Suprapubic skin (tissue), 4 donors: ENCODE results near the gene TMEM54. TPM values are rescaled to one million over a fixed set of nuclear protein-coding genes. Genes with fewer than 3 reads are reported as not detected.

Experiments used
- DNase-seq, 2 donors: peaks; one replicate each; pipeline ENCODE4 v3.0.0-alpha.2; 2019; ENCODE audit warnings: low spot score in 2 of 2
- H3K27ac ChIP-seq: fragments of 200-600 bp; sonication (generic); one replicate; pipeline ENCODE4 v1.5.1; 2019
- H3K27me3 ChIP-seq: fragments of 200-600 bp; sonication (generic); one replicate; pipeline ENCODE4 v1.5.1; 2019
- H3K36me3 ChIP-seq: fragments of 200-600 bp; sonication (generic); one replicate; pipeline ENCODE4 v1.5.1; 2019
- H3K4me1 ChIP-seq: fragments of 200-600 bp; sonication (generic); one replicate; pipeline ENCODE4 v1.5.1; 2019
- H3K4me3 ChIP-seq: fragments of 200-600 bp; sonication (generic); one replicate; pipeline ENCODE4 v1.5.1; 2019; ENCODE audit warnings: mild to moderate bottlenecking
- H3K9me3 ChIP-seq: fragments of 200-600 bp; sonication (generic); one replicate; pipeline ENCODE4 v1.5.1; 2019
- EP300 ChIP-seq: sonication (generic); formaldehyde crosslinking; IDR thresholded peaks from one replicate; pipeline ENCODE4 v1.6.1; 2017; ENCODE audit warnings: antibody characterized with exemption
- POLR2A ChIP-seq, 2 donors: fragments of 450-650 bp; IDR thresholded peaks; one replicate each; pipeline ENCODE4 v1.6.1; 2017; ENCODE audit warnings: antibody characterized with exemption in 2 of 2, mild to moderate bottlenecking in 2 of 2, moderate library complexity in 2 of 2
- POLR2AphosphoS5 ChIP-seq, 3 donors: sonication (generic); formaldehyde crosslinking; IDR thresholded peaks; one replicate each; pipeline ENCODE4 v1.6.1; 2017; ENCODE audit warnings: antibody characterized with exemption in 3 of 3
- WGBS: methylation state at CpG from one replicate; pipeline ENCODE4 v1.1.5; 2018; 5-methylcytosine and 5-hydroxymethylcytosine counted together
- total RNA-seq, 4 donors: library from RNA; depleted of rRNA; stranded (reverse); fragments of >200 nt; gene quantifications; one replicate each; pipeline ENCODE4 v1.1.0, GENCODE V29; 2016
- TF ChIP-seq, protein P1 (sequence below), 2 donors: fragments of 200-600 bp in 1 of 2; fragments of 450-650 bp in 1 of 2; sonication (generic) in 1 of 2; IDR thresholded peaks; one replicate each; pipeline ENCODE4 v1.5.1; 2016 to 2019; ENCODE audit warnings: antibody characterized with exemption in 2 of 2, mild to moderate bottlenecking in 1 of 2, moderate library complexity in 1 of 2

The TMEM54 gene
- total RNA-seq, 4 donors from 2014 or later, result 61.9 to 283 (median 228) TPM

- Histone ChIP-seq H3K4me1 (peaks cover 23% of the 10 kb centered on the region), H3K27ac (no peak overlapping the region), H3K27me3 (peaks cover 15% of the 10 kb centered on the region), H3K36me3 (no peaks in the 10 kb centered on the region), H3K4me3 (no peak overlapping the region), H3K9me3 (no peaks in the 10 kb centered on the region)
- 92% methylated on average over 22 of the region's 26 CpGs for WGBS
- DNase-seq, result no peak
- TF ChIP-seq POLR2A (IDR thresholded peaks at IDR 0.05) (no peak), EP300 (no peak), POLR2AphosphoS5 (IDR thresholded peaks at IDR 0.05) (no peak)
- TF ChIP-seq, protein P1, sequence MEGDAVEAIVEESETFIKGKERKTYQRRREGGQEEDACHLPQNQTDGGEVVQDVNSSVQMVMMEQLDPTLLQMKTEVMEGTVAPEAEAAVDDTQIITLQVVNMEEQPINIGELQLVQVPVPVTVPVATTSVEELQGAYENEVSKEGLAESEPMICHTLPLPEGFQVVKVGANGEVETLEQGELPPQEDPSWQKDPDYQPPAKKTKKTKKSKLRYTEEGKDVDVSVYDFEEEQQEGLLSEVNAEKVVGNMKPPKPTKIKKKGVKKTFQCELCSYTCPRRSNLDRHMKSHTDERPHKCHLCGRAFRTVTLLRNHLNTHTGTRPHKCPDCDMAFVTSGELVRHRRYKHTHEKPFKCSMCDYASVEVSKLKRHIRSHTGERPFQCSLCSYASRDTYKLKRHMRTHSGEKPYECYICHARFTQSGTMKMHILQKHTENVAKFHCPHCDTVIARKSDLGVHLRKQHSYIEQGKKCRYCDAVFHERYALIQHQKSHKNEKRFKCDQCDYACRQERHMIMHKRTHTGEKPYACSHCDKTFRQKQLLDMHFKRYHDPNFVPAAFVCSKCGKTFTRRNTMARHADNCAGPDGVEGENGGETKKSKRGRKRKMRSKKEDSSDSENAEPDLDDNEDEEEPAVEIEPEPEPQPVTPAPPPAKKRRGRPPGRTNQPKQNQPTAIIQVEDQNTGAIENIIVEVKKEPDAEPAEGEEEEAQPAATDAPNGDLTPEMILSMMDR (IDR thresholded peaks at IDR 0.05), result no peak
Observed at GRCh38 chr1:32895325-32896215, 5.6 kb downstream of the TMEM54 start.

DNA sequence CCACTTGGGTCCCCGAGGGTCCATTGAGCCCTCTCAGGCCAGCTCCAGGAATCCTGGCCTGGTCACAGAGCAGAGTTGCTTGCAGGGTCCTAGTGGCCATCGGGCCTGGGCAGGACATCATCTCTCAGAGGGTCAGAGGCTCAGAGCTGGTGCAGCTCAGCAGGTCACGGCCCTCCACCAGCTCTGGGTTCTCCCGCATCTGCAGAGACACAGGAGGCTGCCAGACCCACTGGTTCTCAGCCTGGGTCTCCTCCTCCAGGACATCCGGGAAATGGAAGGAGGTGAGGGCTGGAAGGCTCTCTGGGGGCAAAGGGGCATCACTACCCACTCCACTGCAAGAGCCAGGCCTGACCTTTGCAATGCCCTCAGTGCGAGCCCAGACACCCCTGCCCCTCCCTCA is 6.5 kb downstream of the TMEM54 start:
- no peak overlapping the region for H3K27ac ChIP-seq
- no peak for TF ChIP-seq EP300
- peaks cover 16% of the 10 kb centered on the region for H3K4me1 ChIP-seq
- H3K27me3 ChIP-seq, result peaks cover 15% of the 10 kb centered on the region
- H3K4me3 ChIP-seq, result no peak overlapping the region
- no peaks in the 10 kb centered on the region for H3K9me3 ChIP-seq
- no peak for DNase-seq
- 88% methylated on average over 3 of the region's 6 CpGs for WGBS
- H3K36me3 ChIP-seq, result no peaks in the 10 kb centered on the region

GRCh38 chr1:32894019-32894600 is 7.1 kb downstream of the TMEM54 start:
- no peak overlapping the region for H3K27ac ChIP-seq
- no peak for DNase-seq
- WGBS, result 67% methylated on average over 4 of the region's 8 CpGs
- H3K9me3 ChIP-seq, result no peaks in the 10 kb centered on the region
- H3K4me1 ChIP-seq, result peaks cover 16% of the 10 kb centered on the region
- H3K36me3 ChIP-seq, result no peaks in the 10 kb centered on the region
- peaks cover 15% of the 10 kb centered on the region for H3K27me3 ChIP-seq
- peak overlapping the region; percentile 55 for H3K4me3 ChIP-seq
- TF ChIP-seq, protein P1 (IDR thresholded peaks at IDR 0.05), result no peak
- TF ChIP-seq POLR2AphosphoS5 (IDR thresholded peaks at IDR 0.05), result no peak
- no peak for TF ChIP-seq EP300
- no peak for TF ChIP-seq POLR2A (IDR thresholded peaks at IDR 0.05)

GRCh38 chr1:32893198-32894018 is 7.8 kb downstream of the TMEM54 start:
- H3K27ac ChIP-seq, result no peak overlapping the region
- peak overlapping the region; percentile 55 for H3K4me3 ChIP-seq
- 3% methylated on average over 41 of the region's 58 CpGs for WGBS
- TF ChIP-seq EP300, result no peak
- TF ChIP-seq POLR2AphosphoS5 (IDR thresholded peaks at IDR 0.05), result no peak
- TF ChIP-seq, protein P1 (IDR thresholded peaks at IDR 0.05), result no peak
- TF ChIP-seq POLR2A (IDR thresholded peaks at IDR 0.05), result no peak
- H3K9me3 ChIP-seq, result no peaks in the 10 kb centered on the region
- H3K27me3 ChIP-seq, result peaks cover 15% of the 10 kb centered on the region
- peaks cover 16% of the 10 kb centered on the region for H3K4me1 ChIP-seq
- H3K36me3 ChIP-seq, result no peaks in the 10 kb centered on the region
- DNase-seq, result no peak

GRCh38 chr1:32892368-32893197 is 8.6 kb downstream of the TMEM54 start:
- no peaks in the 10 kb centered on the region for H3K36me3 ChIP-seq
- no peak for TF ChIP-seq POLR2A (IDR thresholded peaks at IDR 0.05)
- TF ChIP-seq, protein P1 (IDR thresholded peaks at IDR 0.05), result peak; percentile 23 to 77
- WGBS, result 25% methylated on average over 33 of the region's 49 CpGs
- H3K9me3 ChIP-seq, result no peaks in the 10 kb centered on the region
- peaks cover 23% of the 10 kb centered on the region for H3K27me3 ChIP-seq
- H3K4me1 ChIP-seq, result peaks cover 16% of the 10 kb centered on the region
- no peak for DNase-seq
- H3K27ac ChIP-seq, result no peak overlapping the region
- peak overlapping the region; percentile 55 for H3K4me3 ChIP-seq
